ENCODE measurements around the gene TRA2A.

DNA sequence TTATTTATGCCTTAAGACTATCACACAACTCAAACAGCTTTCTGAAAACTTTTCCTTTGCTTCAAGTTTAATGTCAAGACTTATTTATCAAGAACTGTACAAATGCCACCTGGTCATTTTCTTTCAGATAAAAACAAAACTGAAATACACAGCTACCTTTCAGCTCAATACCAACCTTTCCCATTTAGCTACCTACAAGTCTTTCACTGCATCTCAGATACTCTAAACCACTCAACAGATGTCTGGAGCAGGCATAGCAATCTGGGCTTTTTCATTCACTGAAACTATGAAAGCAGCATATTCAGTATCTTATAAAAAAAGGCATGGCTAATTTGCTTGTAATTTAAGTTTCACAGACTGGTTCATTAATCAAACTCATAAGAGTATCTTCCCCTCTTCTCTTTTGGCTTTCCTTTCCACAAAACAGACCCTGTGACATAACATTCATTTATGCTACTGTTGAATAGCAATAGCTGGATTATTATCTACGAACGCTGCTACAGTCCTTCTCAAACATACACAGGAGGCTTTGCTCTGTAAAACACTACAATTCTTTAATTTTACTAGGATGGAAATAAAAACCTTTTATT, 8.2 kb downstream of the TRA2A start:
- TF ChIP-seq, protein P1, sequence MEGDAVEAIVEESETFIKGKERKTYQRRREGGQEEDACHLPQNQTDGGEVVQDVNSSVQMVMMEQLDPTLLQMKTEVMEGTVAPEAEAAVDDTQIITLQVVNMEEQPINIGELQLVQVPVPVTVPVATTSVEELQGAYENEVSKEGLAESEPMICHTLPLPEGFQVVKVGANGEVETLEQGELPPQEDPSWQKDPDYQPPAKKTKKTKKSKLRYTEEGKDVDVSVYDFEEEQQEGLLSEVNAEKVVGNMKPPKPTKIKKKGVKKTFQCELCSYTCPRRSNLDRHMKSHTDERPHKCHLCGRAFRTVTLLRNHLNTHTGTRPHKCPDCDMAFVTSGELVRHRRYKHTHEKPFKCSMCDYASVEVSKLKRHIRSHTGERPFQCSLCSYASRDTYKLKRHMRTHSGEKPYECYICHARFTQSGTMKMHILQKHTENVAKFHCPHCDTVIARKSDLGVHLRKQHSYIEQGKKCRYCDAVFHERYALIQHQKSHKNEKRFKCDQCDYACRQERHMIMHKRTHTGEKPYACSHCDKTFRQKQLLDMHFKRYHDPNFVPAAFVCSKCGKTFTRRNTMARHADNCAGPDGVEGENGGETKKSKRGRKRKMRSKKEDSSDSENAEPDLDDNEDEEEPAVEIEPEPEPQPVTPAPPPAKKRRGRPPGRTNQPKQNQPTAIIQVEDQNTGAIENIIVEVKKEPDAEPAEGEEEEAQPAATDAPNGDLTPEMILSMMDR (IDR thresholded peaks at IDR 0.05; ENCODE audit: low read depth, low read length, poor library complexity, severe bottlenecking) = no peak
- no peak for TF ChIP-seq EZH2phosphoT487 (IDR thresholded peaks at IDR 0.05; ENCODE audit: borderline replicate concordance, low read length)
